NT2/D1 (cell line): ENCODE data around the gene PLG.
"Not testable (repeated sequence)": the region's sequence is repeated elsewhere in the genome, so short reads cannot be mapped to it uniquely, and the experiment has no call there.

Source experiments
- DNase-seq: peaks from one replicate; pipeline ENCODE4 v3.0.0-alpha.2; 2011; ENCODE audit warnings: low read depth, low spot score
- H3K27me3 ChIP-seq: 2 replicates; pipeline ENCODE4 v1.6.0; 2011; ENCODE audit warnings: mild to moderate bottlenecking; ENCODE audit not compliant: insufficient read length, insufficient read depth
- H3K36me3 ChIP-seq: 2 replicates; pipeline ENCODE4 v1.6.1; 2011; ENCODE audit warnings: mild to moderate bottlenecking, low read length, mixed read lengths; ENCODE audit not compliant: insufficient read depth, insufficient read length
- H3K4me1 ChIP-seq: 2 replicates; pipeline ENCODE4 v1.5.1; 2011; ENCODE audit not compliant: insufficient read depth, insufficient read length
- H3K4me3 ChIP-seq: 2 replicates; pipeline ENCODE4 v1.5.1; 2011; ENCODE audit warnings: low read depth; ENCODE audit not compliant: insufficient read length
- H3K9ac ChIP-seq: 2 replicates; pipeline ENCODE4 v1.6.0; 2011; ENCODE audit warnings: low read depth; ENCODE audit not compliant: insufficient read length
- H3K9me3 ChIP-seq: 2 replicates; pipeline ENCODE4 v1.5.1; 2011; ENCODE audit warnings: mild to moderate bottlenecking, low read length; ENCODE audit not compliant: insufficient read depth
- SUZ12 ChIP-seq: IDR thresholded peaks from 2 replicates; pipeline ENCODE4 v1.6.1; 2011; ENCODE audit not compliant: insufficient read length, insufficient read depth; ENCODE audit errors: extremely low read depth
- YY1 ChIP-seq: IDR thresholded peaks from 2 replicates; pipeline ENCODE4 v1.6.1; 2011; ENCODE audit not compliant: insufficient read length, insufficient read depth
- ZNF274 ChIP-seq: IDR thresholded peaks from 2 replicates; pipeline ENCODE4 v1.6.1; 2011; ENCODE audit warnings: mild to moderate bottlenecking, low read depth, low read length

The PLG gene

GRCh38 chr6:160781298-160781697 lies 79.3 kb downstream of the PLG start:
- no peaks in the 10 kb centered on the region for H3K27me3 ChIP-seq
- H3K9me3 ChIP-seq, result no peaks in the 10 kb centered on the region; the same call in 1 of the 2 replicates
- no peak overlapping the region for H3K9ac ChIP-seq
- H3K4me1 ChIP-seq, result no peaks in the 10 kb centered on the region
- TF ChIP-seq SUZ12 (no peak), YY1 (no peak), ZNF274 (no peak)
- H3K36me3 ChIP-seq, result no peaks in the 10 kb centered on the region
- H3K4me3 ChIP-seq, result no peak overlapping the region
- DNase-seq, result no peak

GRCh38 chr6:160782228-160782627 lies 80.2 kb downstream of the PLG start:
- no peaks in the 10 kb centered on the region for H3K36me3 ChIP-seq
- no peak for TF ChIP-seq SUZ12
- TF ChIP-seq ZNF274, result no peak
- TF ChIP-seq YY1, result no peak
- no peak overlapping the region for H3K4me3 ChIP-seq
- no peak for DNase-seq
- no peak overlapping the region for H3K9ac ChIP-seq
- no peaks in the 10 kb centered on the region; the same call in 1 of the 2 replicates for H3K9me3 ChIP-seq
- no peaks in the 10 kb centered on the region for H3K4me1 ChIP-seq
- H3K27me3 ChIP-seq, result no peaks in the 10 kb centered on the region

- no peak for TF ChIP-seq ZNF274
- TF ChIP-seq SUZ12, result no peak
- no peak for TF ChIP-seq YY1
- Histone ChIP-seq H3K36me3 (no peaks in the 10 kb centered on the region), H3K9ac (no peak overlapping the region), H3K4me1 (no peaks in the 10 kb centered on the region), H3K9me3 (no peaks in the 10 kb centered on the region; the same call in 1 of the 2 replicates), H3K27me3 (no peaks in the 10 kb centered on the region), H3K4me3 (no peak overlapping the region)
- DNase-seq, result no peak
Observed at GRCh38 chr6:160783741-160784140, 81.7 kb downstream of the PLG start.

GRCh38 chr6:160788126-160788525 lies 86.1 kb downstream of the PLG start:
- not testable (repeated sequence) for H3K36me3 ChIP-seq, DNase-seq, H3K9ac ChIP-seq, H3K4me3 ChIP-seq, H3K9me3 ChIP-seq, H3K27me3 ChIP-seq, H3K4me1 ChIP-seq

- no peaks in the 10 kb centered on the region for H3K27me3 ChIP-seq
- H3K4me3 ChIP-seq, result no peak overlapping the region
- peaks cover 7% of the 10 kb centered on the region; the same call in 1 of the 2 replicates for H3K9me3 ChIP-seq
- TF ChIP-seq ZNF274, result no peak
- no peak for TF ChIP-seq SUZ12
- no peaks in the 10 kb centered on the region for H3K4me1 ChIP-seq
- H3K9ac ChIP-seq, result no peak overlapping the region
- DNase-seq, result no peak
- no peaks in the 10 kb centered on the region for H3K36me3 ChIP-seq
Observed at GRCh38 chr6:160788806-160789205, 86.8 kb downstream of the PLG start.

- Histone ChIP-seq H3K36me3 (no peaks in the 10 kb centered on the region), H3K4me1 (no peaks in the 10 kb centered on the region), H3K4me3 (no peak overlapping the region), H3K9ac (no peak overlapping the region), H3K27me3 (no peaks in the 10 kb centered on the region), H3K9me3 (peaks cover 7% of the 10 kb centered on the region; the same call in 1 of the 2 replicates)
- no peak for DNase-seq
- TF ChIP-seq YY1, result no peak
- TF ChIP-seq SUZ12, result no peak
- TF ChIP-seq ZNF274, result no peak
Observed at GRCh38 chr6:160789263-160790027, 87.4 kb downstream of the PLG start.

- Histone ChIP-seq H3K9me3 (peaks cover 7% of the 10 kb centered on the region; the same call in 1 of the 2 replicates), H3K9ac (no peak overlapping the region), H3K4me3 (no peak overlapping the region), H3K36me3 (no peaks in the 10 kb centered on the region), H3K27me3 (no peaks in the 10 kb centered on the region), H3K4me1 (no peaks in the 10 kb centered on the region)
- DNase-seq, result no peak
- TF ChIP-seq YY1 (no peak), SUZ12 (no peak), ZNF274 (no peak)
Observed at GRCh38 chr6:160790028-160790792, 88.2 kb downstream of the PLG start.
